A673 (cell line): Measurements from ENCODE around the gene KCNK2. TPM values are rescaled to one million over a fixed set of nuclear protein-coding genes. Genes with fewer than 3 reads are reported as not detected.

Source experiments
- BruUV-seq: library from RNA; stranded (reverse); fragments of 400-500 nt; replicated peaks from 2 replicates; lab custom pipeline; 2021; lab: Mats Ljungman, UMichigan
- CTCF ChIA-PET: fragments of 300-600 bp; sonication (Branson Sonifier 250); formaldehyde crosslinking; loops from one replicate; lab custom pipeline; 2022; ENCODE audit warnings: antibody characterized with exemption; lab: Charles Lee
- POLR2A ChIA-PET: fragments of 300-600 bp; sonication (Branson Sonifier 250); formaldehyde crosslinking; loops from one replicate; lab custom pipeline; 2022; ENCODE audit warnings: antibody characterized with exemption; ENCODE audit not compliant: low non-redundant PET; lab: Charles Lee
- DNase-seq: peaks from one replicate; pipeline ENCODE4 v3.0.0-alpha.2; 2015; ENCODE audit warnings: low spot score
- H3K27ac ChIP-seq: fragments of 200-600 bp; sonication (generic); 2 replicates; pipeline ENCODE4 v1.5.1; 2016; ENCODE audit warnings: mixed run types, low read depth, mild to moderate bottlenecking, mixed read lengths, antibody characterized with exemption, low read length; ENCODE audit not compliant: poor library complexity, severe bottlenecking
- H3K27me3 ChIP-seq: fragments of 200-600 bp; sonication (generic); replicated peaks from 2 replicates; pipeline ENCODE4 v1.6.1; 2017; ENCODE audit warnings: mixed run types, low read depth, mild to moderate bottlenecking, mixed read lengths, antibody characterized with exemption, low read length; ENCODE audit not compliant: insufficient read depth, poor library complexity
- H3K36me3 ChIP-seq: fragments of 200-600 bp; sonication (generic); 2 replicates; pipeline ENCODE4 v1.6.1; 2016; ENCODE audit warnings: mixed run types, mild to moderate bottlenecking, mixed read lengths, antibody characterized with exemption, low read length; ENCODE audit not compliant: insufficient read depth, poor library complexity, severe bottlenecking
- H3K4me1 ChIP-seq: fragments of 200-600 bp; sonication (generic); 2 replicates; pipeline ENCODE4 v1.6.1; 2017; ENCODE audit warnings: mixed run types, mild to moderate bottlenecking, mixed read lengths, antibody characterized with exemption, low read length; ENCODE audit not compliant: insufficient read depth, poor library complexity, severe bottlenecking
- H3K4me3 ChIP-seq: fragments of 200-600 bp; sonication (generic); 2 replicates; pipeline ENCODE4 v1.5.1; 2016; ENCODE audit warnings: low read depth, mixed run types, mild to moderate bottlenecking, mixed read lengths, low read length; ENCODE audit not compliant: poor library complexity, severe bottlenecking
- H3K9me3 ChIP-seq: fragments of 200-600 bp; sonication (generic); 2 replicates; pipeline ENCODE4 v1.6.1; 2016; ENCODE audit warnings: mixed run types, low read depth, mild to moderate bottlenecking, mixed read lengths, antibody characterized with exemption, low read length; ENCODE audit not compliant: poor library complexity, severe bottlenecking
- EZH2 ChIP-seq: fragments of 200-600 bp; sonication (generic); IDR thresholded peaks from 2 replicates; pipeline ENCODE4 v1.6.1; 2017; ENCODE audit warnings: borderline replicate concordance, low read depth, mild to moderate bottlenecking, mixed read lengths, antibody characterized with exemption, low read length; ENCODE audit not compliant: poor library complexity, severe bottlenecking
- intact Hi-C: fragments of 100-400 bp; cut with micrococcal nuclease; formaldehyde crosslinking; loops from one replicate; pipeline ENCODE4 v1.10.0; 2022; ENCODE audit not compliant: unreplicated experiment
- total RNA-seq: library from RNA; stranded (reverse); gene quantifications from 2 replicates; pipeline ENCODE4 v1.2.3, GENCODE V29; 2021
- TF ChIP-seq, protein P1 (sequence below): fragments of 300-800, 200-600 bp; sonication (generic); conservative IDR thresholded peaks from 2 replicates; pipeline ENCODE4 v1.5.1; 2017; ENCODE audit warnings: low read depth, mild to moderate bottlenecking, antibody characterized with exemption, low read length, moderate library complexity, mixed read lengths

KCNK2 gene
- total RNA-seq, 1 experiment from 2014 or later = not detected

DNA sequence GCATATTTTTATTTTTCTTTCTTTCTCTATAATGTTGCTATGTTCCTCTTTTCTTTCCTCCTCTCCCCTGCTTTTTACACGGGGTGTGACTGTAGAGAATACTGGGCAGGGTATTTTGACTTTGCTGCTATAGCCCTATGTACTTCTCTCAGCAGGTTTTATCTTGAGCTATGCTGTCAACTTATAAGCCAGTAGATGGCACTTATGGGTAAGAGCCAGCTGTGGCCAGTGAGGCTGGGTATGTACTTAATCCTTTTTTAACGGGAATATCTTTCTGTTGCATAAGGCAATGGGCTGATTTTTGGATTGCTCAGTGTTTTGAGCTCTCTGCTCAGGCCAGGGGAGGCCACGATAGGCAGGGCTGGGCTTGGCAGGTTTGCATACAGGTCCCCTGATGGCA is 99.0 kb downstream of the KCNK2 start:
- no peaks in the 10 kb centered on the region for H3K36me3 ChIP-seq
- no peaks in the 10 kb centered on the region for H3K9me3 ChIP-seq
- ChIA-PET POLR2A (no interaction called here), CTCF (interaction anchor here (0.5 to 0.8 kb wide), 2 partner anchors 339 to 342 kb away, joined by 5 read pairs; no protein-coding TSS in a partner anchor)
- intact Hi-C loops = loop anchor here (5.0 kb wide), 1 partner anchor 346 kb away; no protein-coding TSS in a partner anchor
- TF ChIP-seq EZH2 = no peak
- TF ChIP-seq, protein P1, sequence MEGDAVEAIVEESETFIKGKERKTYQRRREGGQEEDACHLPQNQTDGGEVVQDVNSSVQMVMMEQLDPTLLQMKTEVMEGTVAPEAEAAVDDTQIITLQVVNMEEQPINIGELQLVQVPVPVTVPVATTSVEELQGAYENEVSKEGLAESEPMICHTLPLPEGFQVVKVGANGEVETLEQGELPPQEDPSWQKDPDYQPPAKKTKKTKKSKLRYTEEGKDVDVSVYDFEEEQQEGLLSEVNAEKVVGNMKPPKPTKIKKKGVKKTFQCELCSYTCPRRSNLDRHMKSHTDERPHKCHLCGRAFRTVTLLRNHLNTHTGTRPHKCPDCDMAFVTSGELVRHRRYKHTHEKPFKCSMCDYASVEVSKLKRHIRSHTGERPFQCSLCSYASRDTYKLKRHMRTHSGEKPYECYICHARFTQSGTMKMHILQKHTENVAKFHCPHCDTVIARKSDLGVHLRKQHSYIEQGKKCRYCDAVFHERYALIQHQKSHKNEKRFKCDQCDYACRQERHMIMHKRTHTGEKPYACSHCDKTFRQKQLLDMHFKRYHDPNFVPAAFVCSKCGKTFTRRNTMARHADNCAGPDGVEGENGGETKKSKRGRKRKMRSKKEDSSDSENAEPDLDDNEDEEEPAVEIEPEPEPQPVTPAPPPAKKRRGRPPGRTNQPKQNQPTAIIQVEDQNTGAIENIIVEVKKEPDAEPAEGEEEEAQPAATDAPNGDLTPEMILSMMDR = peak; percentile 53; the same call in 1 of the 2 replicates
- peak; percentile 43 for DNase-seq
- no TSS peak for BruUV-seq
- H3K4me1 ChIP-seq = no peaks in the 10 kb centered on the region
- no peaks in the 10 kb centered on the region for H3K27me3 ChIP-seq
- H3K27ac ChIP-seq = no peak overlapping the region
- no peak overlapping the region for H3K4me3 ChIP-seq

DNA sequence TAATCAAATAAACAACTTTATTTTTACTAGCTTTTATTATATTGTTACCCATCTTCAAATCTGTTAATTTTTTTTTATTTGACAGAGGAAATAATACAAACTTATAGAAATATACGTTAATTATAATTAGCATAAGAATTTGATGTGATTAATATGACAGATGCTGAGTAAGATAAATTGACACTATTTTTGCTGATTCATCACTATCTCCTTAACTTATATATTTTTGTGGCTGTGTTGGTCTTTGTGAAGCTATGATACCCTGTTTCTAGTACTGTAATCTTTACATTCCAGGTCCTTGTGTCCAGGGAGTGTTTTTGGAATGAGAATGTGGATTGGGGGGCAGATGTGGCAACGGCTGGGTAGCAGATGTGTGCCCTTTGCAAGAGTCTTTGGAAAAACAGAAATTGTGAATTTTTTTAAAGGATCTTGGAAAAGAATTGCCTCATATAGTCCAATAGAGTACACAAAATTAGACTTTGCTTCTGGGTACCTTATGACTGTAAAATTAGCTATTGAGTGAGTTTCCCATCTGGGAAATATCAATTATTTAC is 102.6 kb downstream of the KCNK2 start:
- Histone ChIP-seq H3K9me3 (no peaks in the 10 kb centered on the region), H3K4me3 (no peak overlapping the region), H3K4me1 (no peaks in the 10 kb centered on the region), H3K27me3 (peaks cover 21% of the 10 kb centered on the region), H3K36me3 (no peaks in the 10 kb centered on the region), H3K27ac (no peak overlapping the region)
- DNase-seq = no peak
- POLR2A ChIA-PET = no interaction called here
- intact Hi-C loops = no loop called here
- CTCF ChIA-PET = no interaction called here
- BruUV-seq = no TSS peak
- TF ChIP-seq, protein P1 = no peak
- TF ChIP-seq EZH2 = no peak

DNA sequence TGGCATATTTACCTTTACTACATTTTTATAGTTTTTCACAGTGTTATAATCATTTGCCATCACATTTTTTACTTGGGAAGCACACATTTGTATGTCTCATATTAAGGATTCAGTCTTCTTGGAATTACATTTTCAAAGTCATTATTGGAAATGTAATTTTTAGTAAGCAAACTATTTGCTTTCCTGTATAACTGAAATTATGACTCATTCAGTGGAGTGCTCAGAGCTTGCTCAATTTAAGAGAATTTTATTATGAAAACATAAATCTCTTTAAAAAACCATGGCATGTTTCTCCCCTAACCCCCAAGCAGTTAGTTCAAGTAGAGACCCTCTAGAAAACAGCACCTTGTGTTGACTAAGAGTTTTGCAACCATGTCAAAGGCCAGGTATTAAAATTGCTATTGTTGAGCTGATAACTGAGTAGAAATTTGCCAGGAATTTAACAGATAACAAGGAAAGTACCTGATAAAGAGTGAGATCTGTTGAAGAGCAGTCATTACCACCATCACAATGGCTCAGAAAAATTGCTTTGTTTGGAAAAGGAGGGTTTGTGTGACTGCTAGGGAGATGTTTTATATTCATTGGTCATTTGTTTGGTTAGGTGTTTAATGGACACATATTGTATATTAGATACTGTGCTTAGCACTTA is 105.9 kb downstream of the KCNK2 start:
- DNase-seq = no peak
- no peaks in the 10 kb centered on the region for H3K36me3 ChIP-seq
- ChIA-PET POLR2A (no interaction called here), CTCF (no interaction called here)
- peaks cover 29% of the 10 kb centered on the region for H3K27me3 ChIP-seq
- H3K4me1 ChIP-seq = no peaks in the 10 kb centered on the region
- no TSS peak for BruUV-seq
- H3K27ac ChIP-seq = no peak overlapping the region
- no peak for TF ChIP-seq EZH2
- TF ChIP-seq, protein P1 = no peak
- intact Hi-C loops = no loop called here
- H3K4me3 ChIP-seq = no peak overlapping the region
- no peaks in the 10 kb centered on the region for H3K9me3 ChIP-seq
